Retinal pigment epithelial cell (primary cell): ENCODE results near the gene DNAJB6.
A peak's percentile ranks its signal among the peaks of the same experiment; 100 is the strongest.

Experiments used
- DNase-seq: peaks from one replicate; pipeline ENCODE4 v3.0.0-alpha.2; 2010; ENCODE audit warnings: low read depth
- H3K4me3 ChIP-seq: 2 replicates; pipeline ENCODE4 v1.5.1; 2011; ENCODE audit warnings: mild to moderate bottlenecking, low read length, control low read depth, moderate library complexity
- CTCF ChIP-seq: conservative IDR thresholded peaks from 2 replicates; pipeline ENCODE4 v1.5.1; 2011; ENCODE audit warnings: low read depth, low read length, control low read depth, inconsistent platforms

DNAJB6 gene

GRCh38 chr7:157432957-157433576, 96.3 kb downstream of the DNAJB6 start:
- no peak for DNase-seq
- peak; percentile 76 for TF ChIP-seq CTCF
- H3K4me3 ChIP-seq, result peak overlapping the region; percentile 40

GRCh38 chr7:157433628-157434027, 96.8 kb downstream of the DNAJB6 start:
- DNase-seq, result no peak
- no peak overlapping the region for H3K4me3 ChIP-seq
- no peak for TF ChIP-seq CTCF

- TF ChIP-seq CTCF, result no peak
- DNase-seq, result no peak
Measured at GRCh38 chr7:157434231-157434630, 97.4 kb downstream of the DNAJB6 start.

GRCh38 chr7:157434701-157435100, 97.9 kb downstream of the DNAJB6 start:
- no peak for DNase-seq
- TF ChIP-seq CTCF, result no peak
- H3K4me3 ChIP-seq, result no peak overlapping the region

More at GRCh38 chr7:157434231-157434630, 97.4 kb downstream of the DNAJB6 start:
- no peak overlapping the region for H3K4me3 ChIP-seq

- DNase-seq, result no peak
- TF ChIP-seq CTCF, result no peak
Measured at GRCh38 chr7:157436076-157436475, 99.3 kb downstream of the DNAJB6 start.

GRCh38 chr7:157436763-157437480, 100.1 kb downstream of the DNAJB6 start:
- TF ChIP-seq CTCF, result no peak
- no peak for DNase-seq
- H3K4me3 ChIP-seq, result no peak overlapping the region

More at GRCh38 chr7:157436076-157436475, 99.3 kb downstream of the DNAJB6 start:
- H3K4me3 ChIP-seq, result no peak overlapping the region
